ENCODE measurements around the gene TOMT. TPM values are rescaled to one million over a fixed set of nuclear protein-coding genes. Genes with fewer than 3 reads are reported as not detected.

Gene TOMT
- total and polyA plus RNA-seq, 2 experiments from 2014 or later, result not detected

DNA sequence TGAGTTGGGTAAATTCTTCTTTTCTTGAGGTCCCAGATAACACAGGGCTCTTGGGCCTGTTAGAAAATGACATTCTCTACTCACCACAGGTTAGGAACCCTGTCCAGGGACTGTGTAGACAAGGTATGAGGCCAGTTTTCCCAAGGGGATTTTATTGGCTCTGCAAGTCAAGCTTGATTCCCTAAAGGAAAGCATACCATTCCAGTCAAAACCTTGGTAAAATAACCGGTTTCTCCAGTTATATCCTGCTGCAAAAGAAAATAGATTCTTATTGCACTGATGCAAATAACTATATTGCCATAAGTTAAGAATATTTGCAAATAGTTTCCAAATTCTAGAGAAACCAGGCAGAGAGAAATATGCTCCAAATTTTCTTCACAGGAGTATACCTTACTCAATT is 20.2 kb downstream of the TOMT start (continued):
- TF ChIP-seq, protein P1, sequence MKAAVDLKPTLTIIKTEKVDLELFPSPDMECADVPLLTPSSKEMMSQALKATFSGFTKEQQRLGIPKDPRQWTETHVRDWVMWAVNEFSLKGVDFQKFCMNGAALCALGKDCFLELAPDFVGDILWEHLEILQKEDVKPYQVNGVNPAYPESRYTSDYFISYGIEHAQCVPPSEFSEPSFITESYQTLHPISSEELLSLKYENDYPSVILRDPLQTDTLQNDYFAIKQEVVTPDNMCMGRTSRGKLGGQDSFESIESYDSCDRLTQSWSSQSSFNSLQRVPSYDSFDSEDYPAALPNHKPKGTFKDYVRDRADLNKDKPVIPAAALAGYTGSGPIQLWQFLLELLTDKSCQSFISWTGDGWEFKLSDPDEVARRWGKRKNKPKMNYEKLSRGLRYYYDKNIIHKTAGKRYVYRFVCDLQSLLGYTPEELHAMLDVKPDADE (IDR thresholded peaks at IDR 0.05), result no peak
- TF ChIP-seq JUNB (IDR thresholded peaks at IDR 0.05; ENCODE audit: unreplicated experiment), result no peak
- TF ChIP-seq, protein P2, sequence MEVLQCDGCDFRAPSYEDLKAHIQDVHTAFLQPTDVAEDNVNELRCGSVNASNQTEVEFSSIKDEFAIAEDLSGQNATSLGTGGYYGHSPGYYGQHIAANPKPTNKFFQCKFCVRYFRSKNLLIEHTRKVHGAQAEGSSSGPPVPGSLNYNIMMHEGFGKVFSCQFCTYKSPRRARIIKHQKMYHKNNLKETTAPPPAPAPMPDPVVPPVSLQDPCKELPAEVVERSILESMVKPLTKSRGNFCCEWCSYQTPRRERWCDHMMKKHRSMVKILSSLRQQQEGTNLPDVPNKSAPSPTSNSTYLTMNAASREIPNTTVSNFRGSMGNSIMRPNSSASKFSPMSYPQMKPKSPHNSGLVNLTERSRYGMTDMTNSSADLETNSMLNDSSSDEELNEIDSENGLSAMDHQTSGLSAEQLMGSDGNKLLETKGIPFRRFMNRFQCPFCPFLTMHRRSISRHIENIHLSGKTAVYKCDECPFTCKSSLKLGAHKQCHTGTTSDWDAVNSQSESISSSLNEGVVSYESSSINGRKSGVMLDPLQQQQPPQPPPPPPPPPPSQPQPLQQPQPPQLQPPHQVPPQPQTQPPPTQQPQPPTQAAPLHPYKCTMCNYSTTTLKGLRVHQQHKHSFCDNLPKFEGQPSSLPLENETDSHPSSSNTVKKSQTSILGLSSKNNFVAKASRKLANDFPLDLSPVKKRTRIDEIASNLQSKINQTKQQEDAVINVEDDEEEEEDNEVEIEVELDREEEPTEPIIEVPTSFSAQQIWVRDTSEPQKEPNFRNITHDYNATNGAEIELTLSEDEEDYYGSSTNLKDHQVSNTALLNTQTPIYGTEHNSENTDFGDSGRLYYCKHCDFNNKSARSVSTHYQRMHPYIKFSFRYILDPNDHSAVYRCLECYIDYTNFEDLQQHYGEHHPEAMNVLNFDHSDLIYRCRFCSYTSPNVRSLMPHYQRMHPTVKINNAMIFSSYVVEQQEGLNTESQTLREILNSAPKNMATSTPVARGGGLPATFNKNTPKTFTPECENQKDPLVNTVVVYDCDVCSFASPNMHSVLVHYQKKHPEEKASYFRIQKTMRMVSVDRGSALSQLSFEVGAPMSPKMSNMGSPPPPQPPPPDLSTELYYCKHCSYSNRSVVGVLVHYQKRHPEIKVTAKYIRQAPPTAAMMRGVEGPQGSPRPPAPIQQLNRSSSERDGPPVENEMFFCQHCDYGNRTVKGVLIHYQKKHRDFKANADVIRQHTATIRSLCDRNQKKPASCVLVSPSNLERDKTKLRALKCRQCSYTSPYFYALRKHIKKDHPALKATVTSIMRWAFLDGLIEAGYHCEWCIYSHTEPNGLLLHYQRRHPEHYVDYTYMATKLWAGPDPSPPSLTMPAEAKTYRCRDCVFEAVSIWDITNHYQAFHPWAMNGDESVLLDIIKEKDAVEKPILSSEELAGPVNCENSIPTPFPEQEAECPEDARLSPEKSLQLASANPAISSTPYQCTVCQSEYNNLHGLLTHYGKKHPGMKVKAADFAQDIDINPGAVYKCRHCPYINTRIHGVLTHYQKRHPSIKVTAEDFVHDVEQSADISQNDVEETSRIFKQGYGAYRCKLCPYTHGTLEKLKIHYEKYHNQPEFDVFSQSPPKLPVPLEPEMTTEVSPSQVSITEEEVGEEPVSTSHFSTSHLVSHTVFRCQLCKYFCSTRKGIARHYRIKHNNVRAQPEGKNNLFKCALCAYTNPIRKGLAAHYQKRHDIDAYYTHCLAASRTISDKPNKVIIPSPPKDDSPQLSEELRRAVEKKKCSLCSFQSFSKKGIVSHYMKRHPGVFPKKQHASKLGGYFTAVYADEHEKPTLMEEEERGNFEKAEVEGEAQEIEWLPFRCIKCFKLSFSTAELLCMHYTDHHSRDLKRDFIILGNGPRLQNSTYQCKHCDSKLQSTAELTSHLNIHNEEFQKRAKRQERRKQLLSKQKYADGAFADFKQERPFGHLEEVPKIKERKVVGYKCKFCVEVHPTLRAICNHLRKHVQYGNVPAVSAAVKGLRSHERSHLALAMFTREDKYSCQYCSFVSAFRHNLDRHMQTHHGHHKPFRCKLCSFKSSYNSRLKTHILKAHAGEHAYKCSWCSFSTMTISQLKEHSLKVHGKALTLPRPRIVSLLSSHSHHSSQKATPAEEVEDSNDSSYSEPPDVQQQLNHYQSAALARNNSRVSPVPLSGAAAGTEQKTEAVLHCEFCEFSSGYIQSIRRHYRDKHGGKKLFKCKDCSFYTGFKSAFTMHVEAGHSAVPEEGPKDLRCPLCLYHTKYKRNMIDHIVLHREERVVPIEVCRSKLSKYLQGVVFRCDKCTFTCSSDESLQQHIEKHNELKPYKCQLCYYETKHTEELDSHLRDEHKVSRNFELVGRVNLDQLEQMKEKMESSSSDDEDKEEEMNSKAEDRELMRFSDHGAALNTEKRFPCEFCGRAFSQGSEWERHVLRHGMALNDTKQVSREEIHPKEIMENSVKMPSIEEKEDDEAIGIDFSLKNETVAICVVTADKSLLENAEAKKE (CRISPR knock-in tag; IDR thresholded peaks at IDR 0.05), result no peak

DNA sequence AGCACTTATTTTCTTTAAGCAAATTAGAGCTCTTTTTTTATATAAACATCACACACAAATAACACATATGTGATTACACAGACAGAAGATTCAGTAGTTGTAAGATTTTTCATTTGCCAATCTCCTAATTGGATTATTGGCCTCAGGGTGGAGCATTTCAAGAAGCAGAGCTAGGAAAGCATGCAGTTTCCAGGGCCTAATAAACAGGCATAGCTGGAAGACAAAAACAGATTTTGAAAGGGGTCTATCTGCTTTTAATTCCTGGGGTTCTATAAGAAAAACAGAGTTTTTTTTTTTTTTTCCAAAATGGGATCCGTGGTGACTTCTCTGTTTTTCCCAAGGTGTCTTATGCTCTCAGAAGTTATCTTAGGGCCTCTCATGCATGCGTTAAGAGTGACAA is 22.2 kb downstream of the TOMT start:
- Histone ChIP-seq H3K27me3 (ENCODE audit: insufficient read depth) (no peaks in the 10 kb centered on the region), H4K20me1 (replicated peaks; ENCODE audit: insufficient read depth) (no peaks in the 10 kb centered on the region), H3K4me2 (no peak overlapping the region), H3K36me3 (ENCODE audit: insufficient read depth) (no peaks in the 10 kb centered on the region; the same call in 1 of the 2 replicates), H3F3A (replicated peaks; ENCODE audit: low read depth) (no peaks in the 10 kb centered on the region), H3K4me3 (no peak overlapping the region), H3K27ac (ENCODE audit: low read depth) (no peak overlapping the region), H3K4me1 (ENCODE audit: insufficient read depth) (no peaks in the 10 kb centered on the region), H3K9me2 (ENCODE audit: insufficient read depth) (no peaks in the 10 kb centered on the region), H3K79me2 (replicated peaks; ENCODE audit: insufficient read depth) (no peaks in the 10 kb centered on the region), H2AFZ (no peak overlapping the region)
- ATAC-seq, result no peak
- H3K4me3 Mint-ChIP-seq, result no peak overlapping the region
- peaks cover 51% of the 10 kb centered on the region for H3K9me3 Mint-ChIP-seq
- H3K36me3 Mint-ChIP-seq (ENCODE audit: low read depth), result peaks cover 18% of the 10 kb centered on the region
- H3K27ac Mint-ChIP-seq, result no peak overlapping the region
- TF ChIP-seq, protein P3, sequence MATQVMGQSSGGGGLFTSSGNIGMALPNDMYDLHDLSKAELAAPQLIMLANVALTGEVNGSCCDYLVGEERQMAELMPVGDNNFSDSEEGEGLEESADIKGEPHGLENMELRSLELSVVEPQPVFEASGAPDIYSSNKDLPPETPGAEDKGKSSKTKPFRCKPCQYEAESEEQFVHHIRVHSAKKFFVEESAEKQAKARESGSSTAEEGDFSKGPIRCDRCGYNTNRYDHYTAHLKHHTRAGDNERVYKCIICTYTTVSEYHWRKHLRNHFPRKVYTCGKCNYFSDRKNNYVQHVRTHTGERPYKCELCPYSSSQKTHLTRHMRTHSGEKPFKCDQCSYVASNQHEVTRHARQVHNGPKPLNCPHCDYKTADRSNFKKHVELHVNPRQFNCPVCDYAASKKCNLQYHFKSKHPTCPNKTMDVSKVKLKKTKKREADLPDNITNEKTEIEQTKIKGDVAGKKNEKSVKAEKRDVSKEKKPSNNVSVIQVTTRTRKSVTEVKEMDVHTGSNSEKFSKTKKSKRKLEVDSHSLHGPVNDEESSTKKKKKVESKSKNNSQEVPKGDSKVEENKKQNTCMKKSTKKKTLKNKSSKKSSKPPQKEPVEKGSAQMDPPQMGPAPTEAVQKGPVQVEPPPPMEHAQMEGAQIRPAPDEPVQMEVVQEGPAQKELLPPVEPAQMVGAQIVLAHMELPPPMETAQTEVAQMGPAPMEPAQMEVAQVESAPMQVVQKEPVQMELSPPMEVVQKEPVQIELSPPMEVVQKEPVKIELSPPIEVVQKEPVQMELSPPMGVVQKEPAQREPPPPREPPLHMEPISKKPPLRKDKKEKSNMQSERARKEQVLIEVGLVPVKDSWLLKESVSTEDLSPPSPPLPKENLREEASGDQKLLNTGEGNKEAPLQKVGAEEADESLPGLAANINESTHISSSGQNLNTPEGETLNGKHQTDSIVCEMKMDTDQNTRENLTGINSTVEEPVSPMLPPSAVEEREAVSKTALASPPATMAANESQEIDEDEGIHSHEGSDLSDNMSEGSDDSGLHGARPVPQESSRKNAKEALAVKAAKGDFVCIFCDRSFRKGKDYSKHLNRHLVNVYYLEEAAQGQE (IDR thresholded peaks at IDR 0.05; ENCODE audit: unreplicated experiment), result no peak
- TF ChIP-seq ZNF114 (CRISPR knock-in tag; IDR thresholded peaks at IDR 0.05), result no peak
- TF ChIP-seq NANOG (IDR thresholded peaks at IDR 0.05; ENCODE audit: borderline replicate concordance), result no peak
- TF ChIP-seq, protein P4, sequence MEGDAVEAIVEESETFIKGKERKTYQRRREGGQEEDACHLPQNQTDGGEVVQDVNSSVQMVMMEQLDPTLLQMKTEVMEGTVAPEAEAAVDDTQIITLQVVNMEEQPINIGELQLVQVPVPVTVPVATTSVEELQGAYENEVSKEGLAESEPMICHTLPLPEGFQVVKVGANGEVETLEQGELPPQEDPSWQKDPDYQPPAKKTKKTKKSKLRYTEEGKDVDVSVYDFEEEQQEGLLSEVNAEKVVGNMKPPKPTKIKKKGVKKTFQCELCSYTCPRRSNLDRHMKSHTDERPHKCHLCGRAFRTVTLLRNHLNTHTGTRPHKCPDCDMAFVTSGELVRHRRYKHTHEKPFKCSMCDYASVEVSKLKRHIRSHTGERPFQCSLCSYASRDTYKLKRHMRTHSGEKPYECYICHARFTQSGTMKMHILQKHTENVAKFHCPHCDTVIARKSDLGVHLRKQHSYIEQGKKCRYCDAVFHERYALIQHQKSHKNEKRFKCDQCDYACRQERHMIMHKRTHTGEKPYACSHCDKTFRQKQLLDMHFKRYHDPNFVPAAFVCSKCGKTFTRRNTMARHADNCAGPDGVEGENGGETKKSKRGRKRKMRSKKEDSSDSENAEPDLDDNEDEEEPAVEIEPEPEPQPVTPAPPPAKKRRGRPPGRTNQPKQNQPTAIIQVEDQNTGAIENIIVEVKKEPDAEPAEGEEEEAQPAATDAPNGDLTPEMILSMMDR (conservative IDR thresholded peaks at IDR 0.05; ENCODE audit: low read depth in 2 of 2), result no peak
- no peaks in the 10 kb centered on the region for H3K4me1 Mint-ChIP-seq
- peaks cover 8% of the 10 kb centered on the region for H3K27me3 Mint-ChIP-seq (ENCODE audit: insufficient read depth, low read depth, poor library complexity)
- DNase-seq (ENCODE audit: low spot score), result no peak

Measured in GM23338 (cell line).